ENCODE results near the gene NT5DC2. TPM values are rescaled to one million over a fixed set of nuclear protein-coding genes. Genes with fewer than 3 reads are reported as not detected.

The NT5DC2 gene
- total and polyA plus RNA-seq, 7 donors: 9.0 to 32.8 (median 15.7) TPM

DNA sequence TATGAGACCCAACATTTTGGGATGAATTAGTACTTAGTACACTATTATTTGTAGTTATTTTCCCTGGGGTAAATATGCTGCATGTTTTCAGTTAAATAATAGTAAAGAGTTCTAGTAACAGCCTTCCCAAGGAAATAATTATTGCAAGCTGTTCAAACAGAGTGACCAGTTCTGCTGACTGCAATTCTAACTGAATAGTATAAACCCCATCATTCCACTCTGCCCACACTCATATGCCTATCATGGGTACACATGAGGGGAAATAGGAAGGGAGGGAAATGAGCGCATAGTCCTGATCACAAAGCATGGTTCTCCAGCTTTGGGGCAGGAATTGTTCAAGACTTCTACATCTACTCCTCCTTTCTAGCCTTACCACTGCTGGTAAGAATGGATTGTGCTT lies 21.4 kb upstream of the NT5DC2 start:
- H3K27me3 ChIP-seq: no peaks in the 10 kb centered on the region
- TF ChIP-seq EP300 (IDR thresholded peaks at IDR 0.05): no peak
- TF ChIP-seq POLR2AphosphoS5 (IDR thresholded peaks at IDR 0.05): no peak
- no peak for TF ChIP-seq CTCF (IDR thresholded peaks at IDR 0.05)
- TF ChIP-seq POLR2A (IDR thresholded peaks at IDR 0.05): no peak
- H3K4me1 ChIP-seq: peaks cover 0 to 16% (median 11%) of the 10 kb centered on the region in 4 donors
- intact Hi-C loops (cut with DNase I): no loop called here
- WGBS, 2 donors: 100% methylated on average over 1 of the region's 1 CpG
- H3K9me3 ChIP-seq: no peaks in the 10 kb centered on the region
- H3K4me3 ChIP-seq: no peak overlapping the region
- DNase-seq: no peak
- H3K36me3 ChIP-seq: peaks cover 0 to 73% (median 34%) of the 10 kb centered on the region in 4 donors
- H3K27ac ChIP-seq: no peak overlapping the region

- Histone ChIP-seq H3K4me3 (no peak overlapping the region), H3K27ac (no peak overlapping the region), H3K27me3 (no peaks in the 10 kb centered on the region), H3K9me3 (no peaks in the 10 kb centered on the region), H3K4me1 (peaks cover 0 to 15% (median 11%) of the 10 kb centered on the region in 4 donors), H3K36me3 (peaks cover 0 to 73% (median 37%) of the 10 kb centered on the region in 4 donors)
- no peak for DNase-seq
- 86 to 91% methylated on average over 5 of the region's 5 CpGs for WGBS, 2 donors
- intact Hi-C loops (cut with DNase I): no loop called here
- no peak for TF ChIP-seq POLR2AphosphoS5 (IDR thresholded peaks at IDR 0.05)
- no peak for TF ChIP-seq EP300 (IDR thresholded peaks at IDR 0.05)
- no peak for TF ChIP-seq POLR2A (IDR thresholded peaks at IDR 0.05)
Measured at GRCh38 chr3:52554026-52554755, 20.5 kb upstream of the NT5DC2 start.

- no peak for DNase-seq
- Histone ChIP-seq H3K4me3 (no peak overlapping the region), H3K27me3 (no peaks in the 10 kb centered on the region), H3K27ac (no peak overlapping the region), H3K4me1 (peaks cover 0 to 5% (median 0%) of the 10 kb centered on the region in 4 donors), H3K9me3 (no peaks in the 10 kb centered on the region), H3K36me3 (peaks cover 0 to 81% (median 37%) of the 10 kb centered on the region in 4 donors)
- intact Hi-C loops (cut with DNase I): no loop called here
- 74 to 81% methylated on average over 3 of the region's 3 CpGs for WGBS, 2 donors
- no peak for TF ChIP-seq EP300 (IDR thresholded peaks at IDR 0.05)
- TF ChIP-seq POLR2A (IDR thresholded peaks at IDR 0.05): no peak
- TF ChIP-seq CTCF (IDR thresholded peaks at IDR 0.05): no peak
- no peak for TF ChIP-seq POLR2AphosphoS5 (IDR thresholded peaks at IDR 0.05)
Measured at GRCh38 chr3:52552089-52552488, 18.4 kb upstream of the NT5DC2 start.

- Histone ChIP-seq H3K4me3 (no peak overlapping the region), H3K36me3 (peaks cover 0 to 88% (median 37%) of the 10 kb centered on the region in 4 donors), H3K9me3 (no peaks in the 10 kb centered on the region), H3K4me1 (no peaks in the 10 kb centered on the region), H3K27ac (no peak overlapping the region), H3K27me3 (no peaks in the 10 kb centered on the region)
- intact Hi-C loops (cut with DNase I): no loop called here
- TF ChIP-seq CTCF (IDR thresholded peaks at IDR 0.05) (no peak), EP300 (IDR thresholded peaks at IDR 0.05) (no peak), POLR2AphosphoS5 (IDR thresholded peaks at IDR 0.05) (no peak), POLR2A (IDR thresholded peaks at IDR 0.05) (no peak)
- DNase-seq: no peak
Measured at GRCh38 chr3:52551118-52551517, 17.5 kb upstream of the NT5DC2 start.

DNA sequence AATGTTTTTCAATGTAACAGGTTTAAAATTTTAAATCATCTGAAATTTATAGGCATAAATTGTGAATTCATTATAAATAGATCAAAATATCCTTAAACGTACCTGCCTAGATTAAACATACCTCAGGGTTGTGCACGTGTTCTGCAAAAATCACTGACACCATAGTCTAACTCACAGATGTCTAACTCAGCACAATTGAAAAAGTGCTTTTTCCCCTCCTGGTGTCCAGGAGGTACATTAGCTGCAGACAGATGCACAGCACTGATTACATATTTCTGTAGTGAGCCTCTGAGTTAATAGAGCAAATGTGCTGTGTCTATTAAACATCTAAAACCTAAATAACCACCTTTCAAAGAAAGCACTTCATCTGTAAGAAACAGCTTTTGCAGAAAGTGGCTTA lies 13.5 kb upstream of the NT5DC2 start:
- no peaks in the 10 kb centered on the region for H3K9me3 ChIP-seq
- intact Hi-C loops (cut with DNase I): no loop called here
- no peak for TF ChIP-seq POLR2AphosphoS5 (IDR thresholded peaks at IDR 0.05)
- TF ChIP-seq POLR2A (IDR thresholded peaks at IDR 0.05): no peak
- no peak for TF ChIP-seq EP300 (IDR thresholded peaks at IDR 0.05)
- H3K4me3 ChIP-seq: no peak overlapping the region
- H3K36me3 ChIP-seq: peaks cover 0 to 75% (median 28%) of the 10 kb centered on the region in 4 donors
- H3K27me3 ChIP-seq: no peaks in the 10 kb centered on the region
- H3K27ac ChIP-seq: no peak overlapping the region
- H3K4me1 ChIP-seq: no peaks in the 10 kb centered on the region
- DNase-seq: no peak
- 29 to 68% methylated on average over 2 of the region's 2 CpGs for WGBS, 2 donors

Measured in sigmoid colon (tissue), 7 donors.